GM12892 (cell line): ENCODE results near the gene GINS2.

ENCODE experiments used
- POLR2A ChIP-seq: IDR thresholded peaks from 2 replicates; pipeline ENCODE4 v1.6.1; 2011; ENCODE audit warnings: low read depth, low read length, control low read depth
- TAF1 ChIP-seq: IDR thresholded peaks from 2 replicates; pipeline ENCODE4 v1.6.1; 2011; ENCODE audit warnings: low read depth, mild to moderate bottlenecking, control low read depth, low read length, borderline replicate concordance

GRCh38 chr16:85729452-85730185 lies 40.9 kb upstream of the GINS2 start:
- TF ChIP-seq TAF1 (no peak), POLR2A (no peak)
